OCI-LY7 (cell line): ENCODE results near the gene TPM4. TPM values are rescaled to one million over a fixed set of nuclear protein-coding genes. Genes with fewer than 3 reads are reported as not detected.

Experiments
- BruUV-seq: library from RNA; stranded (reverse); fragments of 400-500 nt; replicated peaks from 2 replicates; lab custom pipeline; 2021; lab: Mats Ljungman, UMichigan
- CTCF ChIA-PET: fragments of 300-600 bp; sonication (Branson Sonifier 250); formaldehyde crosslinking; loops from one replicate; lab custom pipeline; 2022; ENCODE audit warnings: antibody characterized with exemption; ENCODE audit not compliant: unreplicated experiment; lab: Charles Lee
- POLR2A ChIA-PET: fragments of 300-600 bp; sonication (Branson Sonifier 250); formaldehyde crosslinking; loops from one replicate; lab custom pipeline; 2022; ENCODE audit warnings: antibody characterized with exemption; lab: Charles Lee
- DNase-seq: peaks from one replicate; pipeline ENCODE4 v3.0.0-alpha.2; 2015; ENCODE audit warnings: low spot score
- H2AFZ ChIP-seq: fragments of 200-600 bp; sonication (generic), shearing (Covaris generic); 2 replicates; pipeline ENCODE4 v1.6.1; 2014; ENCODE audit warnings: mild to moderate bottlenecking, antibody characterized with exemption, low read length, moderate library complexity
- H3K27ac ChIP-seq: fragments of 200-600 bp; sonication (generic); 2 replicates; pipeline ENCODE4 v1.5.1; 2014; ENCODE audit warnings: mixed run types, low read depth, mild to moderate bottlenecking, moderate library complexity, low read length, inconsistent platforms; ENCODE audit not compliant: poor library complexity, severe bottlenecking
- H3K36me3 ChIP-seq: fragments of 200-600 bp; sonication (generic); 2 replicates; pipeline ENCODE4 v1.6.1; 2014; ENCODE audit warnings: mild to moderate bottlenecking, antibody characterized with exemption, low read length, moderate library complexity, mixed read lengths; ENCODE audit not compliant: insufficient read depth
- H3K4me1 ChIP-seq: fragments of 200-600 bp; sonication (generic); 2 replicates; pipeline ENCODE4 v1.5.1; 2014; ENCODE audit warnings: mild to moderate bottlenecking, low read length; ENCODE audit not compliant: insufficient read depth, poor library complexity, severe bottlenecking
- H3K4me2 ChIP-seq: fragments of 200-600 bp; sonication (generic); 2 replicates; pipeline ENCODE4 v1.6.1; 2014; ENCODE audit warnings: mild to moderate bottlenecking, low read length
- H3K4me3 ChIP-seq: fragments of 200-600 bp; sonication (generic); 2 replicates; pipeline ENCODE4 v1.5.1; 2014; ENCODE audit warnings: mild to moderate bottlenecking, low read depth, low read length; ENCODE audit not compliant: poor library complexity, severe bottlenecking
- H3K79me2 ChIP-seq: fragments of 200-600 bp; sonication (generic); 2 replicates; pipeline ENCODE4 v1.6.1; 2016; ENCODE audit warnings: low read depth, mild to moderate bottlenecking, low read length, moderate library complexity, mixed read lengths; ENCODE audit not compliant: insufficient read depth
- H3K9me2 ChIP-seq: fragments of 200-600 bp; sonication (generic); 2 replicates; pipeline ENCODE4 v1.6.1; 2016; ENCODE audit warnings: mild to moderate bottlenecking, low read length, mixed read lengths; ENCODE audit not compliant: insufficient read depth
- H3K9me3 ChIP-seq: fragments of 200-600 bp; sonication (generic); 2 replicates; pipeline ENCODE4 v1.6.1; 2014; ENCODE audit warnings: mild to moderate bottlenecking, mixed run types, low read length, mixed read lengths
- H4K20me1 ChIP-seq: fragments of 200-600 bp; sonication (generic); 2 replicates; pipeline ENCODE4 v1.6.1; 2014; ENCODE audit warnings: mild to moderate bottlenecking, antibody characterized with exemption, low read length, moderate library complexity, mixed read lengths; ENCODE audit not compliant: insufficient read depth
- EZH2phosphoT487 ChIP-seq: fragments of 200-600 bp; sonication (generic); IDR thresholded peaks from 2 replicates; pipeline ENCODE4 v1.6.1; 2018; ENCODE audit warnings: low read depth, borderline replicate concordance, mild to moderate bottlenecking, mixed run types, antibody characterized with exemption, low read length, moderate library complexity, mixed read lengths
- intact Hi-C: fragments of 100-400 bp; cut with micrococcal nuclease; formaldehyde crosslinking; loops from one replicate; pipeline ENCODE4 v1.10.0; 2022; ENCODE audit not compliant: unreplicated experiment
- total RNA-seq, 2 experiments: library from RNA; depleted of rRNA in 1 of 2; stranded (reverse); fragments of >200 nt in 1 of 2; shearing (Covaris generic) in 1 of 2; gene quantifications; 2 replicates each; pipeline ENCODE4 v1.2.3, GENCODE V29; 2014 to 2022
- TF ChIP-seq, protein P1 (sequence below): fragments of 200-600 bp; sonication (generic); conservative IDR thresholded peaks from 2 replicates; pipeline ENCODE4 v1.5.1; 2014; ENCODE audit warnings: mild to moderate bottlenecking, antibody characterized with exemption, low read length, moderate library complexity, mixed read lengths

TPM4 gene
- total RNA-seq, 2 experiments from 2014 or later: 98.1 to 111 TPM

DNA sequence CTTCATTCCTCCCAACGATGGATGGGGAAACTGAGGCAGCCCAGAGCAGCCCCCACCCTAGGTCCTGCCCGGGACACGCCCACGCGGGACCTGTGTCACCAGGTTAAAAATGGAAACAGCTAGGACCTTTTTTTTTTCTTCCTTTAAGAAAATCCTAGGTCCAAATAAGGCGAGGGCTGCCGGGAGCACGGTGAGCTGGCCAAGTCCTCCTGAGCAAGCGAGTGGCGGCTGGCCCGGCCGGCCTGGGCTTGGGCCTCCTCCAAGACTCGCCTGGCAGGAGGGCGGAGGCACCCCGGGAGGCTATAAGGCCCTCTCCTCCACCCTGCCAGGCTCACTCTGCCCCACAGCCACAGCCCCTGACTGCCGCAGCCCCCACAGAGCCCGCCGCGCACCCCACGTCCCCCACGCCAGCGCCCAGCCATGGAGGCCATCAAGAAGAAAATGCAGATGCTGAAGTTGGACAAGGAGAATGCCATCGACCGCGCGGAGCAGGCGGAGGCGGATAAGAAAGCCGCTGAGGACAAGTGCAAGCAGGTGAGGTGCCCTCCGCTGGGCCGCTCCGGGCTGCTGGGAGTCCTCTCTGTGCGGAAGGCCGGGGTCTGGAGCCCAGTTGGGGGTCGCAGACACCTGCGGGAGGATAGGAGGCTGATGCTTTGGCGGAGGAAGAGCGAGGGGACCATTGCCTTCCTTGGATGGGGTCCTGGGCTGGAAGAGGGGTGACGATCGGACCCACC lies 8.9 kb upstream of the TPM4 start:
- Histone ChIP-seq H3K4me3 (no peak overlapping the region), H4K20me1 (no peaks in the 10 kb centered on the region), H3K27ac (no peak overlapping the region), H3K79me2 (no peaks in the 10 kb centered on the region), H3K4me1 (peaks cover 23% of the 10 kb centered on the region), H2AFZ (no peak overlapping the region), H3K36me3 (no peaks in the 10 kb centered on the region), H3K9me2 (no peaks in the 10 kb centered on the region), H3K4me2 (no peak overlapping the region), H3K9me3 (peaks cover 3% of the 10 kb centered on the region; the same call in 1 of the 2 replicates)
- CTCF ChIA-PET: no interaction called here
- DNase-seq: no peak
- TF ChIP-seq, protein P1, sequence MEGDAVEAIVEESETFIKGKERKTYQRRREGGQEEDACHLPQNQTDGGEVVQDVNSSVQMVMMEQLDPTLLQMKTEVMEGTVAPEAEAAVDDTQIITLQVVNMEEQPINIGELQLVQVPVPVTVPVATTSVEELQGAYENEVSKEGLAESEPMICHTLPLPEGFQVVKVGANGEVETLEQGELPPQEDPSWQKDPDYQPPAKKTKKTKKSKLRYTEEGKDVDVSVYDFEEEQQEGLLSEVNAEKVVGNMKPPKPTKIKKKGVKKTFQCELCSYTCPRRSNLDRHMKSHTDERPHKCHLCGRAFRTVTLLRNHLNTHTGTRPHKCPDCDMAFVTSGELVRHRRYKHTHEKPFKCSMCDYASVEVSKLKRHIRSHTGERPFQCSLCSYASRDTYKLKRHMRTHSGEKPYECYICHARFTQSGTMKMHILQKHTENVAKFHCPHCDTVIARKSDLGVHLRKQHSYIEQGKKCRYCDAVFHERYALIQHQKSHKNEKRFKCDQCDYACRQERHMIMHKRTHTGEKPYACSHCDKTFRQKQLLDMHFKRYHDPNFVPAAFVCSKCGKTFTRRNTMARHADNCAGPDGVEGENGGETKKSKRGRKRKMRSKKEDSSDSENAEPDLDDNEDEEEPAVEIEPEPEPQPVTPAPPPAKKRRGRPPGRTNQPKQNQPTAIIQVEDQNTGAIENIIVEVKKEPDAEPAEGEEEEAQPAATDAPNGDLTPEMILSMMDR: no peak
- BruUV-seq: no TSS peak
- intact Hi-C loops: no loop called here
- POLR2A ChIA-PET: interaction anchor here (0.5 kb wide), 1 partner anchor 605 kb away, joined by 3 read pairs; no protein-coding TSS in a partner anchor

DNA sequence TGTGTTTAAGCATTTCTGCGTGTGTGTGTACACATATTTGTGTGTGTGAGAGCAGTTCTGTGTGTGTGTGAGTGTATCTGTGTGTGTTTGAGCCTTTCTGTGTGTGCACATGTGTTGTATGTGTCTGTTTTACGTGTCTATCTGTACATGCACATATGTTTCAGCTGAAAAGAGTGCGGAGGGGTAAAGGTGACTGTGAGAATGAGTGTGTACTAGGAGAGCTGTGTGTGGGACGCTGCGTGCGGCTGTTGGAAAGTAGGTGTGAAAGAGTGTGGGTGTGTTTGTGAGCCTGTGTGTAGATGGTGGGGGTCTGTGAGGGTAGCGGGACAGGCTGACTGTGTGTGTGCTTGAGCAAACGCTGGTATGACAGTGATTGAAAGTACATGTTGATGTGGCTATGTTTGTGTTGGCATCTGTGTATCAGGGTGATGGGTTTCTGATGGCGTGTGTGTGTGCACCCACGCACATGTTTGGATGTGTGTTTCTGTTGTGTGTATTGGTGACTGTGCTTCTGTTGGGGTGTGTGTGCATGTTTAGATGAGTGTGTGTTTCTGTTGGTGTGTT lies 7.5 kb upstream of the TPM4 start:
- no peaks in the 10 kb centered on the region for H3K9me2 ChIP-seq
- H3K27ac ChIP-seq: no peak overlapping the region
- intact Hi-C loops: no loop called here
- no peaks in the 10 kb centered on the region for H4K20me1 ChIP-seq
- H3K9me3 ChIP-seq: no peaks in the 10 kb centered on the region
- CTCF ChIA-PET: no interaction called here
- BruUV-seq: no TSS peak
- no peaks in the 10 kb centered on the region for H3K36me3 ChIP-seq
- H3K79me2 ChIP-seq: no peaks in the 10 kb centered on the region
- no peak for DNase-seq
- no peak overlapping the region for H3K4me3 ChIP-seq
- no peak overlapping the region for H2AFZ ChIP-seq
- POLR2A ChIA-PET: interaction anchor here (0.6 kb wide), 1 partner anchor 81 kb away, joined by 4 read pairs; no protein-coding TSS in a partner anchor
- peaks cover 29% of the 10 kb centered on the region for H3K4me1 ChIP-seq
- H3K4me2 ChIP-seq: no peak overlapping the region
- TF ChIP-seq, protein P1: no peak
- no peak for TF ChIP-seq EZH2phosphoT487
